Suppressor macrophage treated with lipopolysaccharide for 4 hours (primary cell): Measurements from ENCODE around the gene PFKP.

Source experiments
- DNase-seq: peaks from one replicate; pipeline ENCODE4 v3.0.0-alpha.2; 2020

Gene PFKP

GRCh38 chr10:3072641-3073360 lies 5.5 kb downstream of the PFKP start:
- no peak for DNase-seq

- DNase-seq = no peak
Measured at GRCh38 chr10:3074145-3074665, 6.9 kb downstream of the PFKP start.

GRCh38 chr10:3074985-3075600 lies 7.7 kb downstream of the PFKP start:
- no peak for DNase-seq

- no peak for DNase-seq
Measured at GRCh38 chr10:3076138-3076537, 8.8 kb downstream of the PFKP start.

GRCh38 chr10:3077509-3077908 lies 10.2 kb downstream of the PFKP start:
- no peak for DNase-seq

GRCh38 chr10:3077940-3078630 lies 10.7 kb downstream of the PFKP start:
- no peak for DNase-seq

- no peak for DNase-seq
Measured at GRCh38 chr10:3081383-3081981, 14.1 kb downstream of the PFKP start.

GRCh38 chr10:3082290-3082689 lies 14.9 kb downstream of the PFKP start:
- no peak for DNase-seq

- no peak for DNase-seq
Measured at GRCh38 chr10:3085785-3086567, 18.6 kb downstream of the PFKP start.

- no peak for DNase-seq
Measured at GRCh38 chr10:3090388-3090787, 23.0 kb downstream of the PFKP start.

GRCh38 chr10:3090914-3091787 lies 23.8 kb downstream of the PFKP start:
- DNase-seq = peak; percentile 22

GRCh38 chr10:3091921-3092320 lies 24.6 kb downstream of the PFKP start:
- DNase-seq = no peak

GRCh38 chr10:3093996-3094395 lies 26.6 kb downstream of the PFKP start:
- DNase-seq = no peak

- no peak for DNase-seq
Measured at GRCh38 chr10:3094609-3095036, 27.3 kb downstream of the PFKP start.

GRCh38 chr10:3095373-3096139 lies 28.2 kb downstream of the PFKP start:
- DNase-seq = peak; percentile 87

GRCh38 chr10:3096149-3096548 lies 28.8 kb downstream of the PFKP start:
- DNase-seq = peak; percentile 45

- no peak for DNase-seq
Measured at GRCh38 chr10:3097160-3097559, 29.8 kb downstream of the PFKP start.

- no peak for DNase-seq
Measured at GRCh38 chr10:3098689-3099088, 31.3 kb downstream of the PFKP start.

GRCh38 chr10:3099291-3100092 lies 32.1 kb downstream of the PFKP start:
- DNase-seq = peak; percentile 76
